HEK293 (cell line): Measurements from ENCODE around the gene PPP2R2B.

Experiments
- GLI2 ChIP-seq: fragments of 450-650 bp; formaldehyde crosslinking; IDR thresholded peaks from 2 replicates; pipeline ENCODE4; 2017; ENCODE audit warnings: missing biosample characterization, missing genetic modification characterization, low read depth, borderline replicate concordance
- KLF16 ChIP-seq: fragments of 450-650 bp; formaldehyde crosslinking; IDR thresholded peaks from 2 replicates; pipeline ENCODE4 v1.5.1; 2017; ENCODE audit warnings: missing biosample characterization, missing genetic modification characterization
- TCF7L2 ChIP-seq: IDR thresholded peaks from 2 replicates; pipeline ENCODE4 v1.6.1; 2011; ENCODE audit warnings: low read depth, mild to moderate bottlenecking, inconsistent platforms, low read length, moderate library complexity, borderline replicate concordance
- ZBTB1 ChIP-seq: fragments of 450-650 bp; formaldehyde crosslinking; IDR thresholded peaks from 2 replicates; pipeline ENCODE4 v1.5.1; 2016; ENCODE audit warnings: missing biosample characterization, missing genetic modification characterization
- ZBTB7A ChIP-seq: fragments of 450-650 bp; formaldehyde crosslinking; IDR thresholded peaks from 2 replicates; pipeline ENCODE4 v1.5.1; 2016; ENCODE audit warnings: low read depth, missing biosample characterization, missing genetic modification characterization
- ZBTB8A ChIP-seq: fragments of 450-650 bp; formaldehyde crosslinking; IDR thresholded peaks from 2 replicates; pipeline ENCODE4 v1.5.1; 2016; ENCODE audit warnings: missing biosample characterization, missing genetic modification characterization
- ZNF423 ChIP-seq: fragments of 450-650 bp; formaldehyde crosslinking; IDR thresholded peaks from 2 replicates; pipeline ENCODE4 v1.5.1; 2016; ENCODE audit warnings: missing biosample characterization, missing genetic modification characterization
- ZNF610 ChIP-seq: fragments of 450-650 bp; formaldehyde crosslinking; IDR thresholded peaks from 2 replicates; pipeline ENCODE4 v1.5.1; 2016; ENCODE audit warnings: missing biosample characterization, missing genetic modification characterization, borderline replicate concordance
- ZNF747 ChIP-seq: fragments of 450-650 bp; formaldehyde crosslinking; IDR thresholded peaks from 2 replicates; pipeline ENCODE4 v1.5.1; 2016; ENCODE audit warnings: missing biosample characterization, missing genetic modification characterization
- ZNF830 ChIP-seq: fragments of 450-650 bp; IDR thresholded peaks from 2 replicates; pipeline ENCODE4 v1.5.0; 2018; ENCODE audit warnings: missing biosample characterization, missing genetic modification characterization, low read depth, mild to moderate bottlenecking, moderate library complexity
- TF ChIP-seq, protein P1 (sequence below): fragments of 450-650 bp; formaldehyde crosslinking; IDR thresholded peaks from 2 replicates; pipeline ENCODE4 v1.5.1; 2016; ENCODE audit warnings: missing biosample characterization, missing genetic modification characterization

DNA sequence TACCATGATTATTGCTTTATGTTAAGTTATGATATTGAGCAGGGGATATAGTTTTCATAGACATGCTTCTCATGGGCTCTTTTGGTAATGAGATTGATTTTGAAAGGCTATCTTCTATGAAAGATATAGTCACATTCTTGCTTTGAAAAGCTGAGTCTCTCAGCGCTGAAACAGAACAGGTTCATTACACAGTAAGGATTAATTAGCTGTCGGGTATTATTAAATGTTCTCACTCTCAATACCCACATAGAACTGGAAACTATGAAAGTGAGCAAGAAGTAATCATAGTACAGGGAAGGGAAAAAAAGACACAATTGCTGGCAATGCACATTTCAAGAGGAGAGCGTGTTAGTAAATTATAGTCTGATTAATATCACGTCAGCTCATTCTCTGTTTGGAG, 190.9 kb downstream of the PPP2R2B start:
- TF ChIP-seq, protein P1, sequence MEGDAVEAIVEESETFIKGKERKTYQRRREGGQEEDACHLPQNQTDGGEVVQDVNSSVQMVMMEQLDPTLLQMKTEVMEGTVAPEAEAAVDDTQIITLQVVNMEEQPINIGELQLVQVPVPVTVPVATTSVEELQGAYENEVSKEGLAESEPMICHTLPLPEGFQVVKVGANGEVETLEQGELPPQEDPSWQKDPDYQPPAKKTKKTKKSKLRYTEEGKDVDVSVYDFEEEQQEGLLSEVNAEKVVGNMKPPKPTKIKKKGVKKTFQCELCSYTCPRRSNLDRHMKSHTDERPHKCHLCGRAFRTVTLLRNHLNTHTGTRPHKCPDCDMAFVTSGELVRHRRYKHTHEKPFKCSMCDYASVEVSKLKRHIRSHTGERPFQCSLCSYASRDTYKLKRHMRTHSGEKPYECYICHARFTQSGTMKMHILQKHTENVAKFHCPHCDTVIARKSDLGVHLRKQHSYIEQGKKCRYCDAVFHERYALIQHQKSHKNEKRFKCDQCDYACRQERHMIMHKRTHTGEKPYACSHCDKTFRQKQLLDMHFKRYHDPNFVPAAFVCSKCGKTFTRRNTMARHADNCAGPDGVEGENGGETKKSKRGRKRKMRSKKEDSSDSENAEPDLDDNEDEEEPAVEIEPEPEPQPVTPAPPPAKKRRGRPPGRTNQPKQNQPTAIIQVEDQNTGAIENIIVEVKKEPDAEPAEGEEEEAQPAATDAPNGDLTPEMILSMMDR (tag by site-specific recombination): no peak
- TF ChIP-seq ZBTB7A (tag by site-specific recombination) (no peak), ZNF830 (tag by site-specific recombination) (no peak), ZBTB1 (tag by site-specific recombination) (no peak), ZNF423 (tag by site-specific recombination) (no peak), KLF16 (no peak), GLI2 (no peak), ZNF610 (tag by site-specific recombination) (no peak), ZBTB8A (tag by site-specific recombination) (no peak), TCF7L2 (no peak), ZNF747 (tag by site-specific recombination) (no peak)
